Skeletal muscle tissue (tissue), 4 donors: ENCODE results near the gene SPATA31D3. TPM values are rescaled to one million over a fixed set of nuclear protein-coding genes. Genes with fewer than 3 reads are reported as not detected.
"Not testable (repeated sequence)": the region's sequence is repeated elsewhere in the genome, so short reads cannot be mapped to it uniquely, and the experiment has no call there.

Source experiments
- H3K27ac ChIP-seq: one replicate; pipeline ENCODE4 v1.7.0; 2013; ENCODE audit warnings: mild to moderate bottlenecking, low read depth, low read length, inconsistent platforms
- H3K27me3 ChIP-seq, 3 donors: one replicate each; pipeline ENCODE4 v1.7.0; 2013; ENCODE audit warnings: low read length in 3 of 3; ENCODE audit not compliant: control insufficient read depth in 3 of 3, insufficient read depth in 3 of 3
- H3K36me3 ChIP-seq, 3 donors: one replicate each; pipeline ENCODE4 v1.7.0; 2013; ENCODE audit warnings: low read length in 3 of 3; ENCODE audit not compliant: control insufficient read depth in 3 of 3, insufficient read depth in 3 of 3
- H3K4me1 ChIP-seq, 3 donors: one replicate each; pipeline ENCODE4 v1.7.0; 2013; ENCODE audit warnings: low read length in 3 of 3, mild to moderate bottlenecking in 3 of 3; ENCODE audit not compliant: control insufficient read depth in 3 of 3, insufficient read depth in 3 of 3
- H3K4me3 ChIP-seq, 3 donors: one replicate each; pipeline ENCODE4 v1.7.0; 2013; ENCODE audit warnings: low read length in 3 of 3
- H3K9ac ChIP-seq, 3 donors: one replicate each; pipeline ENCODE4 v1.7.0; 2013; ENCODE audit warnings: low read length in 3 of 3, mild to moderate bottlenecking in 3 of 3, moderate library complexity in 2 of 3, low read depth in 1 of 3
- H3K9me3 ChIP-seq, 3 donors: one replicate each; pipeline ENCODE4 v1.7.0; 2013; ENCODE audit warnings: low read length in 3 of 3; ENCODE audit not compliant: control insufficient read depth in 3 of 3
- total RNA-seq: library from RNA; depleted of rRNA; stranded (reverse); fragments of >200 nt; gene quantifications from one replicate; pipeline ENCODE4 v1.2.3, GENCODE V29; 2014
- donor health status: Osteomylitis.

The SPATA31D3 gene
- total RNA-seq, 1 donor from 2014 or later: not detected

GRCh38 chr9:81918507-81918906 lies 24.8 kb upstream of the SPATA31D3 start:
- H3K27ac ChIP-seq, H3K36me3 ChIP-seq, H3K9me3 ChIP-seq, H3K4me1 ChIP-seq, H3K27me3 ChIP-seq, H3K4me3 ChIP-seq, H3K9ac ChIP-seq: not testable (repeated sequence)

DNA sequence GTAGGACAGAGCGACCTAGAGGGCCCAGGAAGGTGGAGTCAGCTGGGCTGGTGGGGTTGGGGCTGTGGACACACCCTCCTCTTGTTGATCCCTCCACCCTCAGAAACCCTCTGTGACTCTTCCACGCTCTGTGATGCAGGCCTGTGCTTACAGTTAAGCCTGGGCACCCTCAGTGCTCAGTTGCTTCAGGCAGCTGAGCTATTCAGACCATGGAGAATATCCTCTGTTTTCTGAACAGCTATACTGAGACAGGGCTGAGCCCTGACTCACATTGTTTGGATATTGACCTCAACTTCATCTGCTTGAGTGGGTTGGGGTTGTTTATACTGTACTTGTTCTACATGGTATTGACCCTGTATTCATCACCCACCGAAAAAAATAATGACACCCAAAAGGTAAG lies 15.0 kb upstream of the SPATA31D3 start, which contains the start of gene SPATA31D4:
SPATA31D4 (plus strand) TSS at position 124 of the 400 bp plus-strand sequence; CDS start at position 210, 86 bp downstream.
- H3K4me3 ChIP-seq, H3K9ac ChIP-seq, H3K36me3 ChIP-seq, H3K9me3 ChIP-seq, H3K27me3 ChIP-seq, H3K27ac ChIP-seq, H3K4me1 ChIP-seq: not testable (repeated sequence)

GRCh38 chr9:81930147-81930546 lies 13.2 kb upstream of the SPATA31D3 start:
- H3K9me3 ChIP-seq, H3K9ac ChIP-seq, H3K36me3 ChIP-seq, H3K4me3 ChIP-seq, H3K27me3 ChIP-seq, H3K4me1 ChIP-seq, H3K27ac ChIP-seq: not testable (repeated sequence)

- not testable (repeated sequence) for H3K36me3 ChIP-seq, H3K9me3 ChIP-seq, H3K27me3 ChIP-seq, H3K27ac ChIP-seq, H3K4me3 ChIP-seq, H3K4me1 ChIP-seq, H3K9ac ChIP-seq
Observed at GRCh38 chr9:81933547-81933946, 9.8 kb upstream of the SPATA31D3 start.

GRCh38 chr9:81948650-81949049 lies 5.3 kb downstream of the SPATA31D3 start:
- not testable (repeated sequence) for H3K4me3 ChIP-seq, H3K36me3 ChIP-seq, H3K4me1 ChIP-seq, H3K27ac ChIP-seq, H3K9ac ChIP-seq, H3K9me3 ChIP-seq, H3K27me3 ChIP-seq

- H3K4me1 ChIP-seq: no peaks in the 10 kb centered on the region
- no peak overlapping the region for H3K9ac ChIP-seq
- H3K27me3 ChIP-seq: no peaks in the 10 kb centered on the region
- no peaks in the 10 kb centered on the region for H3K36me3 ChIP-seq
- no peak overlapping the region for H3K27ac ChIP-seq
- no peak overlapping the region for H3K4me3 ChIP-seq
- H3K9me3 ChIP-seq: peaks cover 0 to 3% (median 0%) of the 10 kb centered on the region in 3 donors
Observed at GRCh38 chr9:81953096-81953495, 9.8 kb downstream of the SPATA31D3 start.

DNA sequence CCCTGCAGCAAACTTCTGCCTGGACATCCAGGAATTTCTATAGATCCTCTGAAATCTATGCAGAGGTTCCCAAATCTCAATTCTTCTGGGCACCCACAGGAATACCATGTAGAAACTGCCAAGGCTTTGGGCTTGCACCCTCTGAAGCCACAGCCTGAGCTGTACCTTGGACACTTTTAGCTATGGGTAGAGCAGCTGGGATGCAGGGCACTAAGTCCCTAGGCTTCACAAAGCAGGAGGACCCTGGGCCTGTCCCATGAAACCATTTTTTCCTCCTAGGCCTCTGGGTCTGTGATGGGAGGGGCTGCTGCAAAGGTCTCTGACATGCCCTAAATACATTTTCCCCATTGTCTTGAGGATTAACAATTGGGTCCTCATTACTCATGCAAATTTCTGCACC lies 12.3 kb downstream of the SPATA31D3 start:
- Histone ChIP-seq H3K27me3 (no peaks in the 10 kb centered on the region), H3K9me3 (peaks cover 0 to 3% (median 0%) of the 10 kb centered on the region in 3 donors), H3K4me1 (no peaks in the 10 kb centered on the region), H3K36me3 (no peaks in the 10 kb centered on the region), H3K4me3 (no peak overlapping the region), H3K9ac (no peak overlapping the region), H3K27ac (no peak overlapping the region)

DNA sequence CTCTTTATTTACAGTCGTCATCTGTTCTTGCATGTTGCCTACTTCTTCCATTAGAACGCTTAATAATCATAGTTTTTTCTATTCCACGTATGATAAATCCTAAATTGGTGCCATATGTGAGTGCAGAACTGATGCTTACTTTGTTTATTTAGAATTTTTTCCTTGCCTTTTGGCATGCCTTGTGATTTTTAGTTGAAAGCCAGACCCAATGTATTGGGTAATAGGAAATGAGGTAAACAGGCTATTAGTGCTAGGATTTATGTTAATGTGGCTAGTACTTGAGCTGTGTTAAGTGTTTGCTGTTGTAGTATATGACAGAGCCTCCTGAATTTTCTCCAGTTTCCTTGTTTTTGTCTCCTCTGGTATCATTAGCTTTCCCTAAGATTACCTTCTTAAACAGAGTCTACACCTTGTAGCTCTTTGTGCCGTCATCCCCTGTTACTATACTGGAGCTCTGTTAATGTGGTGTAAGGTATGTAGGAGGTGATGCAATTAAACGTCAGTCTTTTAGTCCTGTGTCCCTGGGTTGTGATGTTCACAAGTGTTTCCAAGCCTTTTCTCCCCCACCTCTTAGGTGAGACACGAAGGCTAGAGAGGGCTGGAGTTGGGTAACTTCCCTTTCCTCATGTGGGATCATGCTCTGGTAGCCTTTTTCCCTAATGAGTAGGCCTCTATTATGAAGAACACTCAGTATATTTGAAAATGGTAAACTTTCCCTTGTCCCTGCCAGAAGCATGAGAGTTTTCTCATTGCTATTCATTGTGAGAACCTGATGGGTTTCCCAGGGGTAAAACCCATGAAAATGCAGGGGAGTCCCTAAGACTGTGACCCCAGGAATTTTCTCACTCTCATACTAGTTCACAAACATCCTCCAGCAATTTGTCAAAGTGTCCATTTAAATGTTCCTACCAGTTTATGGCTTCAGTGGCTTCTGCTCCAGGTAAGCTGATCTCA lies 21.2 kb downstream of the SPATA31D3 start:
- Histone ChIP-seq H3K4me1 (no peaks in the 10 kb centered on the region), H3K9ac (no peak overlapping the region), H3K36me3 (no peaks in the 10 kb centered on the region), H3K27ac (no peak overlapping the region), H3K27me3 (no peaks in the 10 kb centered on the region), H3K9me3 (peaks cover 0 to 2% (median 0%) of the 10 kb centered on the region in 3 donors), H3K4me3 (no peak overlapping the region)

GRCh38 chr9:81968026-81968425 lies 24.7 kb downstream of the SPATA31D3 start:
- Histone ChIP-seq H3K4me1 (no peaks in the 10 kb centered on the region), H3K36me3 (no peaks in the 10 kb centered on the region), H3K27ac (no peak overlapping the region), H3K4me3 (no peak overlapping the region), H3K27me3 (no peaks in the 10 kb centered on the region), H3K9ac (no peak overlapping the region), H3K9me3 (peaks cover 0 to 2% (median 0%) of the 10 kb centered on the region in 3 donors)

GRCh38 chr9:81969971-81970370 lies 26.7 kb downstream of the SPATA31D3 start:
- Histone ChIP-seq H3K9me3 (peaks cover 0 to 2% (median 0%) of the 10 kb centered on the region in 3 donors), H3K4me3 (no peak overlapping the region), H3K36me3 (no peaks in the 10 kb centered on the region), H3K9ac (no peak overlapping the region), H3K4me1 (peaks cover 0 to 5% (median 0%) of the 10 kb centered on the region in 3 donors), H3K27ac (no peak overlapping the region), H3K27me3 (no peaks in the 10 kb centered on the region)
